ENCODE data around the gene CIC. TPM values are rescaled to one million over a fixed set of nuclear protein-coding genes. Genes with fewer than 3 reads are reported as not detected.
A peak's percentile ranks its signal among the peaks of the same experiment; 100 is the strongest.

The CIC gene
- total and polyA plus RNA-seq, 2 of the 13 experiments (the other 11 are each of a cell fraction or from before 2014, with no cell fraction given) = 5.9 to 8.0 TPM

DNA sequence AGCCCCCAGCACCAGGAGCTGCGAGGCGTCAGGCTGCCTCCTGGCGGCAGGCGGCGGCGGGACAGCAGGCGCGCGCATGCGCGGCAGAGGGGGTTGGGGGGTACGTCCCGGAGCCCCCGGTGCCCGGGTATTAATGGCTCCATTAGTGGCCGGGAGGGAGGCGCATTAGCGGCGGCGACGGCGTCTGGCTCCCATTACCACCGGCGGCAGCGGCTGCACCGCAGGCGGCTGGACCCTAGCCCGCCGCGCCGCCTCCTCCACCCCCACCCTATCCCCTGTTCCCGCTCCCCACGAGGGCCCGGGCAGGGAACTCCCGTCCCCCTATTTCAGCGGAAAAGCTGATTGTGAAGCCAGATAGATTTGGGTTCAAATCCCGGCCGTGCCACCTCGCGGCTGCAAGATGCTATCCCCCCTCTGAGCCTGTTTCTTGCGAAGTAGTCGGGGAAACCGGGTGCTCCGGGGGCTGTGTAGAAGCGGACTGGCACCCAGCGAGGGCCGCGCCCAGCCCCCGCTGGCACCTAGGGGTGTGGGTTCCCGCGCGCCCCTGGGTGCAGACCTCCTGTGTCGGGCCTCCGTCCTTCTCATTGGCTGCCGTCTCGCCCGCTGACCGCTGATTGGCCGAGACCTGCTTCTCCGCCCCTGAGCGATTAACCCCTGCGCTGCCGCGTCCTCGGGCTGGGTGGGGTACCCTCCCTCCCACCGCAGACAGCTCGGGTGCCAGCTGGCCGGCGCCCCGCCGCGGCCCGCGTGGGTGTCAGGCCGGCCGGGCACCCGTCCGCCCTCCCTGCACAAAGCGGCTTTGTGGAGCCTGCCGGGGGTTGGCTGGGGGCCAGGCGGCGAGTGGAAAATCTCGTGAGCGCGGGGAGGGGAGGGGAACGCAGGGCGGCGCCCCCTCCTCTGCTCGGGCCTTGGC, 11.1 kb downstream of the CIC start (continued):
- TF ChIP-seq CENPX (CRISPR knock-in tag; IDR thresholded peaks at IDR 0.05) = no peak
- no peak for TF ChIP-seq DMAP1 (CRISPR knock-in tag; IDR thresholded peaks at IDR 0.05)
- no peak for TF ChIP-seq ZNF224 (CRISPR knock-in tag; IDR thresholded peaks at IDR 0.05)
- TF ChIP-seq ZNF430 (CRISPR knock-in tag; IDR thresholded peaks at IDR 0.05) = peak; percentile 14; the same call in 1 of the 2 replicates
- TF ChIP-seq, protein P1, sequence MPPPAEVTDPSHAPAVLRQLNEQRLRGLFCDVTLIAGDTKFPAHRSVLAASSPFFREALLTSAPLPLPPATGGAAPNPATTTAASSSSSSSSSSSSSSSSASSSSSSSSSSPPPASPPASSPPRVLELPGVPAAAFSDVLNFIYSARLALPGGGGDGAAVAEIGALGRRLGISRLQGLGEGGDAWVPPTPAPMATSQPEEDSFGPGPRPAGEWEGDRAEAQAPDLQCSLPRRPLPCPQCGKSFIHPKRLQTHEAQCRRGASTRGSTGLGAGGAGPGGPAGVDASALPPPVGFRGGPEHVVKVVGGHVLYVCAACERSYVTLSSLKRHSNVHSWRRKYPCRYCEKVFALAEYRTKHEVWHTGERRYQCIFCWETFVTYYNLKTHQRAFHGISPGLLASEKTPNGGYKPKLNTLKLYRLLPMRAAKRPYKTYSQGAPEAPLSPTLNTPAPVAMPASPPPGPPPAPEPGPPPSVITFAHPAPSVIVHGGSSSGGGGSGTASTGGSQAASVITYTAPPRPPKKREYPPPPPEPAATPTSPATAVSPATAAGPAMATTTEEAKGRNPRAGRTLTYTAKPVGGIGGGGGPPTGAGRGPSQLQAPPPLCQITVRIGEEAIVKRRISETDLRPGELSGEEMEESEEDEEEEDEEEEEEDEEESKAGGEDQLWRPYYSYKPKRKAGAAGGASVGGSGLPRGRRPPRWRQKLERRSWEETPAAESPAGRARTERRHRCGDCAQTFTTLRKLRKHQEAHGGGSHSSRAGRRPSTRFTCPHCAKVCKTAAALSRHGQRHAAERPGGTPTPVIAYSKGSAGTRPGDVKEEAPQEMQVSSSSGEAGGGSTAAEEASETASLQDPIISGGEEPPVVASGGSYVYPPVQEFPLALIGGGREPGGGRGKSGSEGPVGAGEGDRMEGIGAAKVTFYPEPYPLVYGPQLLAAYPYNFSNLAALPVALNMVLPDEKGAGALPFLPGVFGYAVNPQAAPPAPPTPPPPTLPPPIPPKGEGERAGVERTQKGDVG (CRISPR knock-in tag; IDR thresholded peaks at IDR 0.05; ENCODE audit: borderline replicate concordance) = no peak
- no peak for TF ChIP-seq RBM39 (IDR thresholded peaks at IDR 0.05; ENCODE audit: low read depth, low read length, poor library complexity, severe bottlenecking)
- no peak for TF ChIP-seq ZNF557 (CRISPR knock-in tag; IDR thresholded peaks at IDR 0.05)
- TF ChIP-seq IRF1 (CRISPR knock-in tag; IDR thresholded peaks at IDR 0.05; ENCODE audit: low read depth) = no peak
- TF ChIP-seq MTERF4 (CRISPR knock-in tag; IDR thresholded peaks at IDR 0.05) = 0 out of 2 replicates have a peak, but pooled peaks have one; percentile 10
- TF ChIP-seq, protein P2, sequence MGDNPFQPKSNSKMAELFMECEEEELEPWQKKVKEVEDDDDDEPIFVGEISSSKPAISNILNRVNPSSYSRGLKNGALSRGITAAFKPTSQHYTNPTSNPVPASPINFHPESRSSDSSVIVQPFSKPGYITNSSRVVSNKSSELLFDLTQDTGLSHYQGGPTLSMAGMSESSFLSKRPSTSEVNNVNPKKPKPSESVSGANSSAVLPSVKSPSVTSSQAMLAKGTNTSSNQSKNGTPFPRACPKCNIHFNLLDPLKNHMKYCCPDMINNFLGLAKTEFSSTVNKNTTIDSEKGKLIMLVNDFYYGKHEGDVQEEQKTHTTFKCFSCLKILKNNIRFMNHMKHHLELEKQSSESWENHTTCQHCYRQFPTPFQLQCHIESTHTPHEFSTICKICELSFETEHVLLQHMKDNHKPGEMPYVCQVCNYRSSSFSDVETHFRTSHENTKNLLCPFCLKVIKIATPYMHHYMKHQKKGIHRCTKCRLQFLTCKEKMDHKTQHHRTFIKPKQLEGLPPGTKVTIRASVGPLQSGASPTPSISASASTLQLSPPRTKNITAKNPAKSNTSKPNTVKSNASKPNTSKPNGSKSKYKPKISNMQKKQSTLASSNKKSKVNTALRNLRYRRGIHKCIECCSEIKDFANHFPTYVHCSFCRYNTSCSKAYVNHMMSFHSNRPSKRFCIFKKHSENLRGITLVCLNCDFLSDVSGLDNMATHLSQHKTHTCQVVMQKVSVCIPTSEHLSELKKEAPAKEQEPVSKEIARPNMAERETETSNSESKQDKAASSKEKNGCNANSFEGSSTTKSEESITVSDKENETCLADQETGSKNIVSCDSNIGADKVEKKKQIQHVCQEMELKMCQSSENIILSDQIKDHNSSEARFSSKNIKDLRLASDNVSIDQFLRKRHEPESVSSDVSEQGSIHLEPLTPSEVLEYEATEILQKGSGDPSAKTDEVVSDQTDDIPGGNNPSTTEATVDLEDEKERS (CRISPR knock-in tag; IDR thresholded peaks at IDR 0.05) = peak; percentile 41; the same call in 1 of the 2 replicates
- no peak for TF ChIP-seq TOPORS (CRISPR knock-in tag; IDR thresholded peaks at IDR 0.05)
- no peak for TF ChIP-seq FOXA1 (IDR thresholded peaks at IDR 0.05)
- TF ChIP-seq FOXA1 (CRISPR knock-in tag; IDR thresholded peaks at IDR 0.05) = no peak
- TF ChIP-seq NFE2 (CRISPR knock-in tag; IDR thresholded peaks at IDR 0.05) = no peak
- TF ChIP-seq HNRNPH1 (optimal IDR thresholded peaks at IDR 0.05; ENCODE audit: low read depth, low read length) = no peak
- no peak for TF ChIP-seq GATAD2A (CRISPR knock-in tag; IDR thresholded peaks at IDR 0.05)
- TF ChIP-seq ZNF362 (CRISPR knock-in tag; IDR thresholded peaks at IDR 0.05; ENCODE audit: borderline replicate concordance) = no peak
- no peak for TF ChIP-seq SOX6 (IDR thresholded peaks at IDR 0.05)
- TF ChIP-seq SOX6 (CRISPR knock-in tag; IDR thresholded peaks at IDR 0.05) = peak; percentile 40; the same call in 1 of the 2 replicates
